Uterus (tissue), 2 donors: Measurements from ENCODE around the gene TMC7.

Experiments used
- CTCF ChIP-seq, 4 experiments: fragments of 200-600 bp in 2 of 4; fragments of 450-650 bp in 2 of 4; sonication (generic) in 2 of 4; IDR thresholded peaks; one replicate each; pipeline ENCODE4 v1.5.1; 2016 to 2019; ENCODE audit warnings: antibody characterized with exemption in 4 of 4, mild to moderate bottlenecking in 2 of 4, moderate library complexity in 1 of 4
- POLR2A ChIP-seq, 2 donors: fragments of 450-650 bp; IDR thresholded peaks; one replicate each; pipeline ENCODE4 v1.6.1; 2016; ENCODE audit warnings: antibody characterized with exemption in 2 of 2, mild to moderate bottlenecking in 1 of 2, moderate library complexity in 1 of 2

GRCh38 chr16:19021747-19022146, 38.0 kb downstream of the TMC7 start:
- no peak for TF ChIP-seq CTCF (IDR thresholded peaks at IDR 0.05)
- TF ChIP-seq POLR2A (IDR thresholded peaks at IDR 0.05) = no peak
